BE2C (cell line): ENCODE results near the gene DNMT3A.

ENCODE experiments used
- DNase-seq: peaks from one replicate; pipeline ENCODE4 v3.0.0-alpha.2; 2020
- H3K27me3 ChIP-seq: fragments of 250-450 bp; sonication (Bioruptor Pico); 2 replicates; pipeline ENCODE4 v1.5.1; 2020; ENCODE audit warnings: mild to moderate bottlenecking
- H3K36me3 ChIP-seq: fragments of 250-450 bp; sonication (Bioruptor Pico); 2 replicates; pipeline ENCODE4 v1.5.1; 2020; ENCODE audit warnings: mild to moderate bottlenecking
- H3K4me1 ChIP-seq: fragments of 250-450 bp; sonication (Bioruptor Pico); 2 replicates; pipeline ENCODE4 v1.5.1; 2020
- H3K4me3 ChIP-seq: 2 replicates; pipeline ENCODE4 v1.5.1; 2011; ENCODE audit warnings: low read depth, low read length
- H3K9me3 ChIP-seq: fragments of 250-450 bp; sonication (Bioruptor Pico); 2 replicates; pipeline ENCODE4 v1.5.1; 2020
- TF ChIP-seq, protein P1 (sequence below): IDR thresholded peaks from 2 replicates; pipeline ENCODE4 v1.5.1; 2012; ENCODE audit warnings: mild to moderate bottlenecking, low read depth, low read length

DNMT3A gene

DNA sequence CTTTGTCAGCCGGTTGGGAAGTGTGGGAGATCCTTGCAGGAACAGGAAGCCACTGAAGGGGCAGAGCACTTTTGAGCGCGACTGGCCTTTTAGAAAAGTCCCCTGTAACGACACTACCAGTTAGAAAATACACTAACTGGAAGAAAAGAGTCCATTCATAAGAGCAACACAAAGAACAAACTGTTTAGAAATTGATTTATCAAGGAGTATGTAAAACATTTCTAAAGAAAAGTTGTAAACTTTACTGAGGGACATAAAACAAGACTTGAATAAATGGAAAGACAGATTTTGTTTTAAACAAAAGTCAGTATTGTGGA, 143.6 kb downstream of the DNMT3A start:
- Histone ChIP-seq H3K4me1 (no peaks in the 10 kb centered on the region), H3K27me3 (no peaks in the 10 kb centered on the region), H3K4me3 (no peak overlapping the region), H3K36me3 (no peaks in the 10 kb centered on the region), H3K9me3 (no peaks in the 10 kb centered on the region)
- TF ChIP-seq, protein P1, sequence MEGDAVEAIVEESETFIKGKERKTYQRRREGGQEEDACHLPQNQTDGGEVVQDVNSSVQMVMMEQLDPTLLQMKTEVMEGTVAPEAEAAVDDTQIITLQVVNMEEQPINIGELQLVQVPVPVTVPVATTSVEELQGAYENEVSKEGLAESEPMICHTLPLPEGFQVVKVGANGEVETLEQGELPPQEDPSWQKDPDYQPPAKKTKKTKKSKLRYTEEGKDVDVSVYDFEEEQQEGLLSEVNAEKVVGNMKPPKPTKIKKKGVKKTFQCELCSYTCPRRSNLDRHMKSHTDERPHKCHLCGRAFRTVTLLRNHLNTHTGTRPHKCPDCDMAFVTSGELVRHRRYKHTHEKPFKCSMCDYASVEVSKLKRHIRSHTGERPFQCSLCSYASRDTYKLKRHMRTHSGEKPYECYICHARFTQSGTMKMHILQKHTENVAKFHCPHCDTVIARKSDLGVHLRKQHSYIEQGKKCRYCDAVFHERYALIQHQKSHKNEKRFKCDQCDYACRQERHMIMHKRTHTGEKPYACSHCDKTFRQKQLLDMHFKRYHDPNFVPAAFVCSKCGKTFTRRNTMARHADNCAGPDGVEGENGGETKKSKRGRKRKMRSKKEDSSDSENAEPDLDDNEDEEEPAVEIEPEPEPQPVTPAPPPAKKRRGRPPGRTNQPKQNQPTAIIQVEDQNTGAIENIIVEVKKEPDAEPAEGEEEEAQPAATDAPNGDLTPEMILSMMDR: no peak
- DNase-seq: no peak

- H3K36me3 ChIP-seq: no peaks in the 10 kb centered on the region
- DNase-seq: no peak
- H3K4me1 ChIP-seq: no peaks in the 10 kb centered on the region
- TF ChIP-seq, protein P1: no peak
- no peaks in the 10 kb centered on the region for H3K9me3 ChIP-seq
- H3K27me3 ChIP-seq: no peaks in the 10 kb centered on the region
- H3K4me3 ChIP-seq: no peak overlapping the region
Observed at GRCh38 chr2:25197336-25198208, 144.2 kb downstream of the DNMT3A start.

DNA sequence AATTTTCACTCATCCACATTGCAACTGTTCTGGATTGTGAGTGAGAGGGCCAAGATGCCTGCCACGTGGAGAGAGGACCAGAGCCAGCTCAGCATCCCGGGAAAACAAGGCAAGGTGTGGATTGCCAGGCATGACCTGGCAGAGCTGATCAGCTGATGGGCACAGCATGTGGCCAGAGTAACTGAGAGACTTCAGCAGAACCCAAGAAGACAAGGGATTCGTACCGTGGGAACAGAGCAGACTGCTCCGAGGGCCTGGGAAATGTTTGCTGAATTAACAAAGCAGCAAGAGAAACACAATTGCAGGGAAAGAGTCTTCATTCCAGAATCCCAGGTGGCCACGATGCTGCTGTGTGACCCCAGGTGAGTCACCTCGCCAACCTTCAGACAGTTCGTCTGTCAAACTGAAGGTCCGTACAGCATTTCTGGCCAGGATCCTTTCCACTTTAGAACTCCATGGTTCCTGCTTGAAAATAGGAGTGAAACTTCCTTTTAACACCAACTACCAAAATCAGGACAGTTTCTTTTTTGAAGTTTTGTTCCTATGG, 147.1 kb downstream of the DNMT3A start:
- Histone ChIP-seq H3K4me1 (no peaks in the 10 kb centered on the region), H3K4me3 (no peak overlapping the region), H3K9me3 (no peaks in the 10 kb centered on the region), H3K27me3 (no peaks in the 10 kb centered on the region), H3K36me3 (no peaks in the 10 kb centered on the region)
- TF ChIP-seq, protein P1: no peak
- no peak for DNase-seq

DNA sequence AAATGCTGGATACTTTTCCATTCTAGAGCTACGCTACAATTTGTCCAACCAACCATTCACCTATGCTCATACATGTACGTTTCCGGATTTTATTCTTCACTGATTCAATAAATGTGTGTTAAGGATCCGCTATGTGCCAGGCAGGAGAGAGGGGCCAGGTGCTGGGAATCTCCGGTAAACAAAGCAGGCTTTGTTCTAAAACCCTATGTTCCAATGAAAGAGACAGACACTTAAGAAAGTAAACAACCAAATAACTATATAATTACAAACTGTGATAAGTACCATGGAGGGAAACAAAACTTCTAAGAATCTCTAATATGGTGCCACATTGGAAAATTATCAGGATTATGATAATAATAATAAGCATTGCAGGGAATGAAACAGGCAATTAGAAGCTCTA, 151.2 kb downstream of the DNMT3A start:
- Histone ChIP-seq H3K4me3 (no peak overlapping the region), H3K4me1 (no peaks in the 10 kb centered on the region), H3K9me3 (no peaks in the 10 kb centered on the region), H3K36me3 (no peaks in the 10 kb centered on the region), H3K27me3 (no peaks in the 10 kb centered on the region)
- TF ChIP-seq, protein P1: no peak
- no peak for DNase-seq

GRCh38 chr2:25188405-25188804, 153.3 kb downstream of the DNMT3A start:
- Histone ChIP-seq H3K4me1 (no peaks in the 10 kb centered on the region), H3K9me3 (no peaks in the 10 kb centered on the region), H3K36me3 (no peaks in the 10 kb centered on the region), H3K4me3 (no peak overlapping the region), H3K27me3 (no peaks in the 10 kb centered on the region)
- TF ChIP-seq, protein P1: no peak
- DNase-seq: no peak

DNA sequence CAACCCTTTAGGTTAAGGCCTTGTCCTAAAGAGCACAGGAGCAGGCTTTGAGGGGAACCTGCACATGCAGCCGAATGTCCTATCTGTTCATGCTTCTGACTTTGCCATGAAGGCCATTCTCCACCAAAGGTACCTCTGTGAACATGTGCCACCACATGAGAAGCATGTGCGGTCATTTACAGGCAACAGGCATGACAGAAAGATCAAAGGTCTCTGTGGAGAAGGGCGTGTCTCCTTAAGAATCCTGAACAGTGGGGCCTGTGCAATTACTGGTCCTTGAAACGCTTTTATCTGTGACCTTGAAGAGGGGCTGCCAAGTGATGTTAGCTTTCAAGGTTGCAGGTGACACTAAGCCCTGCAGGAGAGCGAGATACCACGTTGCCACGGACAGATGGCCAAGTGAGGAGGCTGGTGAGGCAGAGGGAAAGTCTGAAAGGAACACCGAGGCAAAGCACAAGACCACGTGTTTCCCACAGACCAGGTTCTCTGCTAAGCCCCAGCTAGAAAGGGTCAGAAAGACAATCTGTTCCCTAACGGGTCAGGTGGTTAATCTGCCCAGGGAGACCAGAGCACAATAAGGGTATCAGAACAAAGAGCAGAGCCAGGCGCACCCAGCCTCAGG, 153.9 kb downstream of the DNMT3A start:
- H3K4me1 ChIP-seq: no peaks in the 10 kb centered on the region
- H3K27me3 ChIP-seq: no peaks in the 10 kb centered on the region
- no peak for DNase-seq
- no peaks in the 10 kb centered on the region for H3K36me3 ChIP-seq
- TF ChIP-seq, protein P1: no peak
- H3K9me3 ChIP-seq: no peaks in the 10 kb centered on the region
- H3K4me3 ChIP-seq: no peak overlapping the region
